ENCODE results near the gene DPY19L3. TPM values are rescaled to one million over a fixed set of nuclear protein-coding genes. Genes with fewer than 3 reads are reported as not detected.

Gene DPY19L3
- total and polyA plus RNA-seq, 2 of the 4 experiments (the other 2 are of a cell fraction) = 29.6 to 36.5 TPM

DNA sequence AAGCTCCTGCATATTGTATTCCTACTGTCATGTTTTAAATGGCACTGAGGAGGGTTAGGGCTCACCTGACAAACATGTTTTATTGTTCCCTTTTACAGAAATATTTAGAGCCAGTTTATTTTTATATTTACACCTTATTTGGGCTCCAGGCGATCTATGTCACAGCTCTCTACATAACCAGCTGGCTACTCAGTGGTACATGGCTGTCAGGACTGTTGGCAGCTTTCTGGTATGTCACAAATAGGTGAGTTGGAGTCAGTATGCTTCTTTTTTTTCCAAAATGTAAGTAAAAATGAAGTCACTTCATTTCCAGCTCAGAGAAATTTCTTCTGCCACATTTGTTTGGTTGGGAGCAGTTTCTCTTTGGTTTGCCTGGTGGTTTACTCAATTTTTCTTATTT, 31.5 kb downstream of the DPY19L3 start:
- TF ChIP-seq SMC3 (IDR thresholded peaks at IDR 0.05; ENCODE audit: low read depth, low read length) (no peak), CEBPB (IDR thresholded peaks at IDR 0.05; ENCODE audit: low read depth, low read length) (no peak), POLR2A (IDR thresholded peaks at IDR 0.05; ENCODE audit: low read depth, low read length) (no peak)
- H3K4me2 ChIP-seq (ENCODE audit: low read depth, low read length) = no peak overlapping the region
- peaks cover 6 to 7% of the 10 kb centered on the region in 2 experiments; a peak in 2 of 4 replicates for H3K79me1 ChIP-seq (ENCODE audit: low read depth in 1 of 2, low read length in 2 of 2)
- no peak overlapping the region for H2BK5ac ChIP-seq (ENCODE audit: low read depth, low read length, poor library complexity, severe bottlenecking)
- no peak overlapping the region for H3K14ac ChIP-seq (replicated peaks; ENCODE audit: low read depth, low read length)
- no peak overlapping the region for H2BK120ac ChIP-seq (ENCODE audit: low read depth, low read length)
- no peak overlapping the region for H2BK20ac ChIP-seq (ENCODE audit: low read depth, low read length)
- no peak overlapping the region for H4K91ac ChIP-seq (ENCODE audit: insufficient read depth, low read depth, low read length)
- intact Hi-C loops (cut with micrococcal nuclease) (no loop called here), in situ Hi-C loops (cut with MboI; ENCODE audit: low sequenced_read_pairs) (no loop called here), dilution Hi-C loops (cut with HindIII; ENCODE audit: low sequenced_read_pairs, unreplicated experiment) (no loop called here)
- WGBS, 2 experiments (ENCODE audit: extremely low coverage in 2 of 2, insufficient read length in 1 of 2) = no CpG with 5 or more reads among the region's 1 CpG
- peaks cover 4% of the 10 kb centered on the region for H3K9me1 ChIP-seq (ENCODE audit: insufficient read depth, low read length)
- ChIA-PET CTCF (no interaction called here), POLR2A (ENCODE audit: unreplicated experiment) (interaction anchor here (0.7 kb wide), 1 partner anchor 15 kb away, joined by 6 read pairs; no protein-coding TSS in a partner anchor)
- no peaks in the 10 kb centered on the region for H4K20me1 ChIP-seq (ENCODE audit: insufficient read depth, low read length)
- H3K23ac ChIP-seq (ENCODE audit: low read depth, low read length) = no peak overlapping the region
- H2AK5ac ChIP-seq (ENCODE audit: low read depth, low read length) = no peak overlapping the region
- no peaks in the 10 kb centered on the region for H3K9me3 ChIP-seq (ENCODE audit: control insufficient read depth, insufficient read depth, low read length)
- H3K36me3 ChIP-seq (ENCODE audit: control insufficient read depth, insufficient read depth, low read length) = peaks cover 21% of the 10 kb centered on the region
- H4K5ac ChIP-seq (ENCODE audit: low read depth, low read length) = no peak overlapping the region
- H3K18ac ChIP-seq (ENCODE audit: low read depth, low read length) = no peak overlapping the region
- H3K4me1 ChIP-seq (ENCODE audit: control insufficient read depth, insufficient read depth, low read length) = no peaks in the 10 kb centered on the region
- H3K9ac ChIP-seq (ENCODE audit: low read depth, low read length) = no peak overlapping the region
- no peak overlapping the region for H4K8ac ChIP-seq (ENCODE audit: low read depth in 2 of 2, low read length in 2 of 2)
- H2AK9ac ChIP-seq (replicated peaks; ENCODE audit: low read depth, low read length, poor library complexity) = no peak overlapping the region
- no peak overlapping the region for H3K4ac ChIP-seq (ENCODE audit: low read depth, low read length)
- DNase-seq (no peak), ATAC-seq (ENCODE audit: low read depth) (no peak)
- no peaks in the 10 kb centered on the region for H3K27me3 ChIP-seq (ENCODE audit: control insufficient read depth, insufficient read depth, low read length)
- no peak overlapping the region for H2AFZ ChIP-seq (replicated peaks; ENCODE audit: low read length, poor library complexity)
- no TSS peak for BruUV-seq (replicated peaks)
- no peak overlapping the region for H3K56ac ChIP-seq (ENCODE audit: extremely low read depth, insufficient read depth, low read length)
- H2BK15ac ChIP-seq (ENCODE audit: low read depth, low read length) = no peak overlapping the region
- H3K4me3 ChIP-seq (ENCODE audit: insufficient read depth, low read depth, low read length) = no peak overlapping the region
- H3K27ac ChIP-seq (ENCODE audit: insufficient read depth, low read length) = no peak overlapping the region

Data from IMR-90 (cell line).